ENCODE results near the gene H2BK1. TPM values are rescaled to one million over a fixed set of nuclear protein-coding genes. Genes with fewer than 3 reads are reported as not detected.

The H2BK1 gene
- polyA plus RNA-seq, 1 donor (not counting 4 experiments of a cell fraction or from before 2014, with no cell fraction given) = not detected

- dilution Hi-C loops (cut with MboI; ENCODE audit: extremely low pct_ligation_motif_present, low sequenced_read_pairs) = no loop called here
- no peak overlapping the region for H3K4me3 ChIP-seq (ENCODE audit: control insufficient read depth in 2 of 3, extremely low read depth in 1 of 3, insufficient read depth in 2 of 3, low read depth in 1 of 3, low read length in 3 of 3)
- H3K27me3 ChIP-seq (ENCODE audit: control insufficient read depth, extremely low read depth, insufficient read depth, low read length) = peaks cover 49% of the 10 kb centered on the region
- DNase-seq (ENCODE audit: low read depth, low spot score) (no peak), FAIRE-seq (no peak)
- H3K4me1 ChIP-seq (ENCODE audit: control insufficient read depth, extremely low read depth, insufficient read depth, low read length) = no peaks in the 10 kb centered on the region
- TF ChIP-seq EZH2 (IDR thresholded peaks at IDR 0.05; ENCODE audit: low read length) (no peak), CTCF (optimal IDR thresholded peaks at IDR 0.05 in 1 of 3, IDR thresholded peaks at IDR 0.05 in 1 of 3, conservative IDR thresholded peaks at IDR 0.05 in 1 of 3; ENCODE audit: extremely low read depth in 1 of 3, insufficient read depth in 2 of 3, low read length in 3 of 3) (no peak)
- H3K36me3 ChIP-seq (ENCODE audit: control insufficient read depth in 2 of 2, extremely low read depth in 1 of 2, insufficient read depth in 2 of 2, low read length in 2 of 2) = no peaks in the 10 kb centered on the region
- H3K79me2 ChIP-seq (ENCODE audit: control insufficient read depth, insufficient read depth, low read length) = no peaks in the 10 kb centered on the region
- H3K4me2 ChIP-seq (ENCODE audit: control insufficient read depth, extremely low read depth, insufficient read depth, low read depth, low read length) = no peak overlapping the region
- H3K9ac ChIP-seq (ENCODE audit: control insufficient read depth, extremely low read depth, insufficient read depth, low read length) = no peak overlapping the region
- no peaks in the 10 kb centered on the region for H3K9me3 ChIP-seq (ENCODE audit: control insufficient read depth, low read depth, low read length)
- H2AFZ ChIP-seq (ENCODE audit: control insufficient read depth, low read length) = no peak overlapping the region
- no peak overlapping the region for H3K27ac ChIP-seq (ENCODE audit: control insufficient read depth, insufficient read depth, low read length)
- no peaks in the 10 kb centered on the region for H3K9me1 ChIP-seq (ENCODE audit: control insufficient read depth, extremely low read depth, insufficient read depth, low read length)
- no peaks in the 10 kb centered on the region for H4K20me1 ChIP-seq (ENCODE audit: control insufficient read depth, extremely low read depth, insufficient read depth, low read length)
These were observed 12.4 kb downstream of the H2BK1 start for GRCh38 chr7:151197932-151198331.

GRCh38 chr7:151195616-151196450 lies 14.5 kb downstream of the H2BK1 start:
- FAIRE-seq = no peak
- H3K4me1 ChIP-seq (ENCODE audit: control insufficient read depth, extremely low read depth, insufficient read depth, low read length) = no peaks in the 10 kb centered on the region
- H3K9ac ChIP-seq (ENCODE audit: control insufficient read depth, extremely low read depth, insufficient read depth, low read length) = no peak overlapping the region
- H4K20me1 ChIP-seq (ENCODE audit: control insufficient read depth, extremely low read depth, insufficient read depth, low read length) = no peaks in the 10 kb centered on the region
- peaks cover 41% of the 10 kb centered on the region for H3K27me3 ChIP-seq (ENCODE audit: control insufficient read depth, extremely low read depth, insufficient read depth, low read length)
- no peak overlapping the region for H2AFZ ChIP-seq (ENCODE audit: control insufficient read depth, low read length)
- H3K9me1 ChIP-seq (ENCODE audit: control insufficient read depth, extremely low read depth, insufficient read depth, low read length) = no peaks in the 10 kb centered on the region
- no peak overlapping the region for H3K4me3 ChIP-seq (ENCODE audit: control insufficient read depth in 2 of 3, extremely low read depth in 1 of 3, insufficient read depth in 2 of 3, low read depth in 1 of 3, low read length in 3 of 3)
- H3K9me3 ChIP-seq (ENCODE audit: control insufficient read depth, low read depth, low read length) = no peaks in the 10 kb centered on the region
- dilution Hi-C loops (cut with MboI; ENCODE audit: extremely low pct_ligation_motif_present, low sequenced_read_pairs) = no loop called here
- H3K4me2 ChIP-seq (ENCODE audit: control insufficient read depth, extremely low read depth, insufficient read depth, low read depth, low read length) = no peak overlapping the region
- H3K27ac ChIP-seq (ENCODE audit: control insufficient read depth, insufficient read depth, low read length) = no peak overlapping the region
- no peak for DNase-seq (ENCODE audit: low read depth, low spot score)
- no peaks in the 10 kb centered on the region for H3K36me3 ChIP-seq (ENCODE audit: control insufficient read depth in 2 of 2, extremely low read depth in 1 of 2, insufficient read depth in 2 of 2, low read length in 2 of 2)
- no peak for TF ChIP-seq EZH2 (IDR thresholded peaks at IDR 0.05; ENCODE audit: low read length)
- no peak for TF ChIP-seq CTCF (optimal IDR thresholded peaks at IDR 0.05 in 1 of 3, IDR thresholded peaks at IDR 0.05 in 1 of 3, conservative IDR thresholded peaks at IDR 0.05 in 1 of 3; ENCODE audit: extremely low read depth in 1 of 3, insufficient read depth in 2 of 3, low read length in 3 of 3)
- no peaks in the 10 kb centered on the region for H3K79me2 ChIP-seq (ENCODE audit: control insufficient read depth, insufficient read depth, low read length)
